Central memory CD8-positive, alpha-beta T cell (primary cell): ENCODE measurements around the gene ZBTB37.

Source experiments
- ATAC-seq: fragments of 150-1000 bp; cut with Tn5 transposase; replicated peaks from 2 replicates; pipeline ENCODE4 v1.10.0; 2022; ENCODE audit warnings: mild to moderate bottlenecking, moderate FRiP score, moderate number of reproducible peaks; ENCODE audit not compliant: poor library complexity, severe bottlenecking; ENCODE audit errors: extremely low read depth
- DNase-seq, 2 donors: peaks; one replicate each; pipeline ENCODE4 v3.0.0; 2021; ENCODE audit warnings: low spot score in 2 of 2
- H3K27ac Mint-ChIP-seq: one replicate; pipeline ENCODE4 v1.8.0; 2022; ENCODE audit warnings: low read depth, mild to moderate bottlenecking, moderate library complexity, mixed read lengths
- H3K27me3 Mint-ChIP-seq: one replicate; pipeline ENCODE4 v1.8.0; 2022; ENCODE audit warnings: mixed read lengths
- H3K36me3 Mint-ChIP-seq: one replicate; pipeline ENCODE4 v1.8.0; 2022; ENCODE audit warnings: mild to moderate bottlenecking, moderate library complexity, mixed read lengths; ENCODE audit not compliant: insufficient read depth
- H3K4me1 Mint-ChIP-seq: one replicate; pipeline ENCODE4 v1.8.0; 2022; ENCODE audit warnings: mixed read lengths
- H3K4me3 Mint-ChIP-seq: one replicate; pipeline ENCODE4 v1.8.0; 2022; ENCODE audit warnings: mild to moderate bottlenecking, moderate library complexity, mixed read lengths
- H3K9me3 Mint-ChIP-seq: one replicate; pipeline ENCODE4 v1.8.0; 2022; ENCODE audit warnings: mixed read lengths

The ZBTB37 gene, protein sequence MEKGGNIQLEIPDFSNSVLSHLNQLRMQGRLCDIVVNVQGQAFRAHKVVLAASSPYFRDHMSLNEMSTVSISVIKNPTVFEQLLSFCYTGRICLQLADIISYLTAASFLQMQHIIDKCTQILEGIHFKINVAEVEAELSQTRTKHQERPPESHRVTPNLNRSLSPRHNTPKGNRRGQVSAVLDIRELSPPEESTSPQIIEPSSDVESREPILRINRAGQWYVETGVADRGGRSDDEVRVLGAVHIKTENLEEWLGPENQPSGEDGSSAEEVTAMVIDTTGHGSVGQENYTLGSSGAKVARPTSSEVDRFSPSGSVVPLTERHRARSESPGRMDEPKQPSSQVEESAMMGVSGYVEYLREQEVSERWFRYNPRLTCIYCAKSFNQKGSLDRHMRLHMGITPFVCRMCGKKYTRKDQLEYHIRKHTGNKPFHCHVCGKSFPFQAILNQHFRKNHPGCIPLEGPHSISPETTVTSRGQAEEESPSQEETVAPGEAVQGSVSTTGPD

DNA sequence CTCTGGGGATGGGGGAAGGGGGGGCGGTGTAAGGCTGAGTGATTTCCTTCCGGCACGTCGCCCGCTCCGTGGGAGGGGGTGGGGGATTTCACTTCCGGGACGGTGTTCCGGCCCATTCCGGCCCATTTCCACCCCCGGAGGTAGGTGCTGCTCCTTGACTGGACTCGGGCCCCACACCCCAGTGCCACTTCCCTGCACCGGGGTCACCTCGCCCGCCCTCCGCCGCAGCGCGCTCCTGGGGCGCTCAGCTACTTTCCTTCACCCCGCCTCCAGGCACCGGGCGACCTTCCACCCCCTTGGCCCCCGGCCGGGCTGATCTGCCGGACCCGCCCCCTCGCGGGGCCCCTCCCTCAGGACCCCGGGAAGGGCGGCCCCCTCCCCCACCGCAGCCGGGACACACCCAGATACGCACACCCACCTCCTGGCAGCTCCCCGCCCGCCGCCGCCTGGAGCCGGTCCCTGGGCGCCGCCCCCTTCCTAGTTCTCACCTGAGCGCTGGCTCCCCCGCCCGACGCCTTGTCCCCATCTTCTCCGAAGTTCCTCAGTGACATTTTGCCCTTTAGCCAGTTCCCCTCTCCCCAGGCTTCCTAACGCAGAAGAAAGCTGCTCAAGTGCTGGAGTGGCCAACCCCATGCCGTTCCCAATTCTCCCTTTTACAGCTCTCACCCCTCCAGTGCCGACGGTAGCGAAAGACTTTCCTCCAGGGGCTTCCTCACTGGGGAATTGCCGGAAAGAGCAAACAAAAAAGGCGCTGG, at the start of gene ZBTB37:
Gene ZBTB37, plus strand, starts transcription at position 115 of the 755 bp plus-strand sequence. CDS start 1,846 bp downstream, outside the sequence.
- peaks cover 56% of the 10 kb centered on the region for H3K36me3 Mint-ChIP-seq

DNA sequence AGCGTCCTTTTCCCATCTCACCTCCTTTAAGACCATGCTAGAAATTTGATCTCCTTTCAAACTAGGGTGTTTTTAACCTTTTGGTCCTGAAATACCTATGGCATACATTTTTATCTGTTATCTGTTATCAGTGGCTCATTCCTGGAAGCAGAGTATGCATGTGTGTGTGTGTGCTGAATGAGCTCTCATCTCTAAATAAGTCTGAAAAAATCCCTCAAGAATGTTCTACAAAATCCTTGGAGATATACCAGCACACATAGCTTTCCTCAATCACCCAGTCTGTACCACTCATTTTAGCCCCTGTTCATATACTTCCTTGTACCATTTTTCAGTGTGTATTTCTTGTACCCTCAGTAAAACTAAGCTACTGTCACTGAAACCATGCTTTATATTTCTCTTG, 49.7 kb upstream of the ZBTB37 start:
- DNase-seq, result no peak
- no peak for ATAC-seq
- Mint-ChIP-seq H3K4me1 (peaks cover 53% of the 10 kb centered on the region), H3K27ac (no peak overlapping the region), H3K36me3 (no peaks in the 10 kb centered on the region), H3K27me3 (no peaks in the 10 kb centered on the region), H3K4me3 (no peak overlapping the region), H3K9me3 (no peaks in the 10 kb centered on the region)

More for the DNA sequence above, at the start of gene ZBTB37:
- DNase-seq (peak; percentile 73 to 74), ATAC-seq (peak; percentile 52)
- Mint-ChIP-seq H3K27ac (peak within 1 kb of the TSS; percentile 94), H3K9me3 (no peaks in the 10 kb centered on the region), H3K4me1 (peaks cover 71% of the 10 kb centered on the region), H3K27me3 (no peaks in the 10 kb centered on the region), H3K4me3 (peak within 1 kb of the TSS; percentile 84)

DNA sequence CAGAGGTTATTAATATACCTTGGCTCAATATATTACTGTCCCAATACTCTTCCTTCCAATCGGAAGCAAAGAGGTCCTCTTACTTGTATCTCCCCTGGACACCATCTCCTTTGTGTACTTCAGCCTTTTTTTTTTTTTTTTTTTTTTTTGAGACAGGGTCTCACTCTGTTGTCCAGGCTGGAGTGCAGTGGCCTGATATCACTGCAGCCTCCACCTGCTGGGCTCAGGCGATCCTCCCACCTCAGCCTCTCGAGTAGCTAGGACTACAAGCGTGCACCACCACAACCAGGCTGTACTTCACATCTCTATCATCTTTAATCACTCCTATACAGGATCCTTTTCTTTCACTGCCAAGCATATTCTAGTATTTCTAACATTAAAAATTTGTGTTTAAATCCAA, 46.5 kb upstream of the ZBTB37 start:
- Mint-ChIP-seq H3K4me1 (peaks cover 48% of the 10 kb centered on the region), H3K27me3 (no peaks in the 10 kb centered on the region), H3K27ac (peak overlapping the region; percentile 49), H3K4me3 (no peak overlapping the region), H3K36me3 (peaks cover 10% of the 10 kb centered on the region), H3K9me3 (no peaks in the 10 kb centered on the region)
- DNase-seq (no peak), ATAC-seq (no peak)

DNA sequence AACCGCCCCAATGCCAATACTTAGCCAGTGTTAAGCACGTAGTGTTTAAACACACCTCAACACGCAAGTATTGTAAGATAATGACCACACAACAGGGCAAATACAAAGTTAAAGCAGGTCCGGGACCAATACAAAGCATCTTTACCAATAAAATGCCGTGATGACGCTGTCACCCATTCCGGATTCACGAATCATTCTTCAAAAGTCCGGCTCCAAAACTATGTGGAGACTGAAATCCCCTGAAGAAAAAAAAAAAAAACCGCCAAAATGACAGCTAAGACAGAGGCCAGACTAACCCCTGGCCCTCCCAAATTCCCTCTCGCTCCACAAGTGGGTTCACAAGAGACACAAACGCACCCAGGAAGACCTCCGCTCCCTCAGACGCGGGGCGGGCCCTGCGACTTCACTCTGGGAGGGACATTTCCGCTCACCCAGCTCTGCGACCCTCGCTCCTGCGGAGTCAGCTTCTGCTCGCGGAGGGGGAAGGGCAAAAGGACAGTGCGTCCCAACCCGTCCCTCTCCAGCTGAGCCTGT, 44.3 kb upstream of the ZBTB37 start:
- H3K4me1 Mint-ChIP-seq, result peaks cover 43% of the 10 kb centered on the region
- ATAC-seq, result peak; percentile 5
- peak in 1 of 2 donors; percentile 20 for DNase-seq
- peak overlapping the region; percentile 95 for H3K4me3 Mint-ChIP-seq
- H3K27me3 Mint-ChIP-seq, result no peaks in the 10 kb centered on the region
- H3K27ac Mint-ChIP-seq, result peak overlapping the region; percentile 86
- H3K9me3 Mint-ChIP-seq, result no peaks in the 10 kb centered on the region
- peaks cover 10% of the 10 kb centered on the region for H3K36me3 Mint-ChIP-seq

DNA sequence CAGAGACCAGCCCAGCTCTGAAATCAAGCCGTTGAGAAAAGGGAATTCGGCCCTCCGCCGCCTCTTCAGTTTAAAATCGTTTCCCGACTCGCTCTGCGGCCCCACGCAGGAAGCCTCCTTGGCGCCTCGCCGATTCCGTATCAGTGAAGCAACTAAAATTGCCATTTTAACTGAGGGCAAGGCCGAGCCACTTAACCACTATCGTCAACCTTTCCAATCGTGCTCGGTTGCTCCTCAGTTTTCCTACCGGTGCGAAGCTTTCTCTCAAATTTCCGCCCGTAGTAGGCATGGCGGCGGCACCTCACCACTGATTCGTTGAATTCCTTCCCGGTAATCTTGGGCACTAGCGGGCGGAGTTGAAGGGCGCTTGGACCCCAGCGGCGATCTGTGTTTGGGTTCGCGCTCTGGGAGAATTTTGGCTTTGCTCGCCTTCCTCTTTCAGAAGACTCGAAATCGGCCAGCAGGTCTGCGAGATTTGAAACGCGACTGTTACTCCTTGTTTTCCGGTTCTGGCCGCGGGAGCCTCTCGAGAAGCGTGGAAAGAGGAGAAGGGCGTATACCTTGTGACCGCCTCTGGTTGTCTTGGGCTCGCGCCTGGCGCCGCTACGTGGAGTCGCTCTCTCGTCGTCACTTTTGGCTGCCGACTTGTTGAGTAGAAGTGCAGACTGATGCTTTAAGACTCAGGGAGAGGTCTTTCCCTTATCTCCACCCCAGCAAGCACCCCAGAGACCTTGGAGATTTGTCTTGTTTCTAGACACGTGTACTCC, 43.7 kb upstream of the ZBTB37 start, which contains the start of the genes CENPL and DARS2:
Gene CENPL, minus strand, starts transcription at position 569 of the 767 bp plus-strand sequence. CDS start 13,584 bp downstream, outside the sequence.
Gene DARS2, plus strand, starts transcription at position 359 of the 767 bp plus-strand sequence. CDS start 557 bp downstream, outside the sequence.
- H3K27me3 Mint-ChIP-seq, result no peaks in the 10 kb centered on the region
- no peaks in the 10 kb centered on the region for H3K9me3 Mint-ChIP-seq
- H3K27ac Mint-ChIP-seq, result peak within 1 kb of the TSS; percentile 86
- H3K4me1 Mint-ChIP-seq, result peaks cover 47% of the 10 kb centered on the region
- peak within 1 kb of the TSS; percentile 95 for H3K4me3 Mint-ChIP-seq
- DNase-seq (peak; percentile 80 to 86), ATAC-seq (peak; percentile 88)
- H3K36me3 Mint-ChIP-seq, result peaks cover 10% of the 10 kb centered on the region

DNA sequence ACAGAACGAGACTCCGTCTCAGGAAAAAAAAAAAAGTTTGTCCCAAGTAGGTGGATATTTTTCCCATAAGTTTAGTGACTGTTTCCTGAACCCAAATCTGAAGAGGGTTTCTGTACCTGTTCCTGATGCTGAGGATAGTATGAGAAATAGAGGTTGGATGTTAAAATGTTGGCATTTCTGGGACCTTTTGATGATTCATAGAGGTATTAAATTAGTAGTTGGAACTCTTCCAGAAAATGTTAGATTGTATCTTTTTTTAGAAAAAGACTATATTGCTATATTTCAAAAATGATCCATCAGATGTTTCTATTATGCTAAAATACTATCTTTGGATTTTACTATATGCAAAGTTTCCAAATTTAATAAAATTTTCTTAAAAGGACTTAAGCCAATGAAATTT, 40.6 kb upstream of the ZBTB37 start:
- Mint-ChIP-seq H3K4me1 (peaks cover 31% of the 10 kb centered on the region), H3K27me3 (no peaks in the 10 kb centered on the region), H3K9me3 (no peaks in the 10 kb centered on the region), H3K36me3 (peaks cover 17% of the 10 kb centered on the region), H3K27ac (no peak overlapping the region), H3K4me3 (no peak overlapping the region)
- DNase-seq (no peak), ATAC-seq (no peak)

DNA sequence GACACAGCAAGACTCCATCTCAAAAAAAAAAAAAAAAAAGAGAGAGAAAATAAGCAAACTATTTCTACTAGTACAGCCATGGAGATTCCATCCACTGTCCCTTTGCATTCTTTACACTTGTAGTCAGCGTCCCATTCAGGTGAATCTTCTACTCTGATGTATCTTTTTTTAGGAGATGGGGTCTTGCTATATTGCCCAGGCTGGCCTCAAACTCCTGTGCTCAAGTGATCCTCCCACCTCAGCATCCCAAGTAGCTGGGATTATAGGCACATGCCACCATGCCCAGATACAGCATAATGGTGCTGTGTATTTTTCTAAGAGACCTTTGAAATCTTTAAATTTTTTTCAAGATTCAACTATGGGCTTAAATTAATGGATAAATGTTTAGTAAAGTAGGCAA, 35.4 kb upstream of the ZBTB37 start:
- ATAC-seq (no peak), DNase-seq (no peak)
- Mint-ChIP-seq H3K36me3 (peaks cover 30% of the 10 kb centered on the region), H3K27ac (no peak overlapping the region), H3K27me3 (no peaks in the 10 kb centered on the region), H3K4me3 (no peak overlapping the region), H3K4me1 (peaks cover 5% of the 10 kb centered on the region), H3K9me3 (no peaks in the 10 kb centered on the region)

DNA sequence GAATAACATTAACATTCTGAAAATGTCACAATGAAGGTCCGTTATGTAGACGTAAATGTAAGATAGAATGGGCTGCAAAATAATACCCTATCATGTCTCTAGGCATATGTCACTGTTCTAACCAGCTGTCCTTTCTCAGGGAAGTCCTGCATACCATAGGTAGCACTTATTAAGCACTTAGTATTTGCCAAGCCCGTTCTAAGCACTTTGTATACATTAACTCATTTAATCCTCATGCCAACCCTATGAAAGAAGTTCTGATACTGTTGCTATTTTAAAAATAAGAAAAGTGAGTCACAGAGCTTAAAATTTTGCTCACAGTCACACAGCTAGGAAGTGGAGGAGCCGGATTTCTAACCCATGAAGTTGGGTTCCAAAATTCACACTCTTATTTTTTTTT, 16.1 kb upstream of the ZBTB37 start:
- H3K4me1 Mint-ChIP-seq, result no peaks in the 10 kb centered on the region
- ATAC-seq (no peak), DNase-seq (no peak)
- no peaks in the 10 kb centered on the region for H3K27me3 Mint-ChIP-seq
- no peaks in the 10 kb centered on the region for H3K9me3 Mint-ChIP-seq
- peaks cover 27% of the 10 kb centered on the region for H3K36me3 Mint-ChIP-seq
- H3K4me3 Mint-ChIP-seq, result no peak overlapping the region
- no peak overlapping the region for H3K27ac Mint-ChIP-seq

DNA sequence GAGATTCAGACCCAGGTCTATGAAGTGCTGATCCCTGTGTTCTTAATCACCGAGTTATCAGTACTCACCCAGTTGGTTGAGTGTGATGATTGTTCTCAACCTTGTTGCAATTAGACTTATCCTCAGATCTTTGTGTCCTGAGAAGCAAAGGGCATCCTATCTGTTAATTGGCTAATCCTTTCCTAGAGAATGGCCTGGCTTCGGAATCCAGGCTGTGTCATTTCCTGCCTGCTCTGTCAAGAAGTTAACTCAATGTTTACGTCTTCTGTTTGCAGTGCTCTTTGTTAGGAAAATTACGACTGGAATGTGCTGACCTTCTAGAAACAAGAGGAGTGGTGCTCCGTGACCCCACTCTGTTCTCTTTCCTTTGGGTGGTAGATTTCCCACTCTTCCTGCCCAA, 15.1 kb upstream of the ZBTB37 start:
- ATAC-seq, result no peak
- no peak for DNase-seq
- Mint-ChIP-seq H3K4me1 (no peaks in the 10 kb centered on the region), H3K27me3 (no peaks in the 10 kb centered on the region), H3K4me3 (no peak overlapping the region), H3K36me3 (peaks cover 32% of the 10 kb centered on the region), H3K27ac (no peak overlapping the region), H3K9me3 (no peaks in the 10 kb centered on the region)

DNA sequence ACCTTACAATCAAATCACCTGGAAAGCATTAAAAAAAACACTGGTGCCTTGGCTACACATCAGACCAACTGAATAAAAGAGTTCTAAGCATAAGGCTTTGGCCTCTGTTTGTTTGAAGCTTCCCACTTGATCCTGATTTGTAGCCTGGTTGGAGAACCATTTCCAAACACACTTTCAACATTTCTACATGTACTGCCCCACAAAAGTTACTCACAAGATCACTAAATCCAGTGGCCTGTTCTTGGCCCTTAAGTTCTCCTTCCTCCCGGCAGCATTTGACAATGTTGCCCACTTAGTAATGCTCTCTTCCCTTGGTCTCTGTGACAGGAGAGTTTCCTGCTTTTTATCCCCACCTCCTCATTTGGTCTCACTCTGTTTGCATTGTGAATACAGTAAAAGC, 12.2 kb upstream of the ZBTB37 start:
- H3K4me3 Mint-ChIP-seq, result no peak overlapping the region
- H3K36me3 Mint-ChIP-seq, result peaks cover 33% of the 10 kb centered on the region
- no peaks in the 10 kb centered on the region for H3K4me1 Mint-ChIP-seq
- H3K27ac Mint-ChIP-seq, result peak overlapping the region; percentile 8
- no peak for DNase-seq
- no peak for ATAC-seq
- no peaks in the 10 kb centered on the region for H3K27me3 Mint-ChIP-seq
- H3K9me3 Mint-ChIP-seq, result no peaks in the 10 kb centered on the region

DNA sequence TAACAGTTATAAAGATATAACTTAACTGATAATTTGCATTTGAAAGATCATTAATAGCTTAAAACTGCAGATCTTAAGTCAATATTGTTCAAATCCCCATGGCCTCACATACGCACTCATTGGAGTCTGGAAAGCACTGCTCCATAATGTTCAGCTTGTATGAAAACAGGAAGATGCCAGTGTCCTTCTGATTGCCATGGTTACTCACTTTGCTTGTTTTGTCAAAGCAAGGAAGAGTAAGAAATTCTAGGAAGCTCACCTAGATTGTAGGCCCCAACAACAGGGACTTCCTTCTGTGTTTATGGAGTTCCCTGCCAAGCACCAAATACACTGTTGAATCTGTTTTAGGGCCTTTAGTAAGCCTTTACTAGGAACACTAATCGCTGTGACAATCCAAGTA, 11.3 kb upstream of the ZBTB37 start:
- Mint-ChIP-seq H3K27me3 (no peaks in the 10 kb centered on the region), H3K4me3 (no peak overlapping the region), H3K27ac (no peak overlapping the region), H3K36me3 (peaks cover 31% of the 10 kb centered on the region), H3K4me1 (no peaks in the 10 kb centered on the region), H3K9me3 (no peaks in the 10 kb centered on the region)
- ATAC-seq, result no peak
- DNase-seq, result no peak

DNA sequence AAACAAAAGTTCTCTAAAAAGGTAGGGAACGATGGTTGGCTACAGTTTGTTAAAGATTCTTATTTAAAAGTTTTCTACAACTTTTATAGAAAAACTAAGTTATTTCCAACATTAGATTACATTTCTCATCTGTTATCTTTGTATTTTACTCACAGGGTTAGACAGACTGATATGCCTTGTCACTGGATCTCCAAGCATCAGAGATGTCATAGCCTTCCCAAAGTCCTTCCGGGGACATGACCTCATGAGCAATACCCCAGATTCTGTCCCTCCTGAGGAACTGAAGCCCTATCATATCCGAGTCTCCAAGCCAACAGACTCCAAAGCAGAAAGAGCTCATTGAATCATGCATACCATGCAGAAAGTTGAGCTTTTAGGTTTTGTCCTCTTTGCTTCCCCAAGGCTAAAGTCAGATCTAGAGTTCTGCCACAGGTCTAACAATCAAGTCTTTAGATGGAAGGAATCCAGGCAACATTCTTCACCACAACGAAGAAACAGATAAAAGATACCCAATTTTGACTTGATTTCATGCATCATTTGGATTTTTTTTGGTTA, 10.7 kb upstream of the ZBTB37 start:
- no peak overlapping the region for H3K27ac Mint-ChIP-seq

More for the DNA sequence above, 10.7 kb upstream of the ZBTB37 start:
- no peaks in the 10 kb centered on the region for H3K9me3 Mint-ChIP-seq
- H3K4me3 Mint-ChIP-seq, result no peak overlapping the region
- H3K36me3 Mint-ChIP-seq, result peaks cover 31% of the 10 kb centered on the region
- no peaks in the 10 kb centered on the region for H3K27me3 Mint-ChIP-seq
- ATAC-seq (no peak), DNase-seq (no peak)
- H3K4me1 Mint-ChIP-seq, result no peaks in the 10 kb centered on the region
